SU-DHL-6 (cell line): ENCODE results near the gene WDR44.

ENCODE experiments used
- H2AFZ ChIP-seq: fragments of 200-600 bp; sonication (generic); 2 replicates; pipeline ENCODE4 v1.6.1; 2014; ENCODE audit warnings: low read depth, mild to moderate bottlenecking, moderate library complexity, mixed read lengths, antibody characterized with exemption, low read length; ENCODE audit not compliant: severe bottlenecking
- H3F3A ChIP-seq: fragments of 200-600 bp; shearing (Covaris generic); 2 replicates; pipeline ENCODE4 v1.6.0; 2016; ENCODE audit warnings: antibody characterized with exemption, mild to moderate bottlenecking; ENCODE audit not compliant: insufficient read depth
- H3K27ac ChIP-seq: fragments of 200-600 bp; sonication (generic); 2 replicates; pipeline ENCODE4 v1.5.1; 2016; ENCODE audit warnings: low read depth, mild to moderate bottlenecking, low read length, moderate library complexity, mixed read lengths
- H3K27me3 ChIP-seq: fragments of 200-600 bp; sonication (generic), shearing (Covaris generic); 2 replicates; pipeline ENCODE4 v1.6.0; 2014; ENCODE audit warnings: mild to moderate bottlenecking, low read length
- H3K36me3 ChIP-seq: fragments of 200-600 bp; sonication (generic); 2 replicates; pipeline ENCODE4 v1.6.1; 2014; ENCODE audit warnings: mild to moderate bottlenecking, low read length, mixed read lengths
- H3K4me2 ChIP-seq: fragments of 300-600, 200-600 bp; shearing (Covaris generic), sonication (generic); 2 replicates; pipeline ENCODE4 v1.6.0; 2014; ENCODE audit warnings: low read length, low read depth, mild to moderate bottlenecking; ENCODE audit not compliant: poor library complexity, severe bottlenecking
- H3K4me3 ChIP-seq: fragments of 200-600 bp; sonication (generic); 2 replicates; pipeline ENCODE4 v1.5.1; 2014; ENCODE audit warnings: antibody characterized with exemption, low read length, mild to moderate bottlenecking, mixed read lengths; ENCODE audit not compliant: insufficient read depth, poor library complexity, severe bottlenecking
- H3K79me2 ChIP-seq: fragments of 200-600 bp; sonication (generic); 2 replicates; pipeline ENCODE4 v1.6.1; 2014; ENCODE audit warnings: mild to moderate bottlenecking, low read length, moderate library complexity; ENCODE audit not compliant: insufficient read depth
- H3K9ac ChIP-seq: fragments of 200-600 bp; sonication (generic); 2 replicates; pipeline ENCODE4 v1.7.0; 2014; ENCODE audit warnings: mild to moderate bottlenecking, low read length
- H3K9me2 ChIP-seq: fragments of 200-600 bp; sonication (generic); replicated peaks from 2 replicates; pipeline ENCODE4 v1.6.1; 2014; ENCODE audit warnings: low read length; ENCODE audit not compliant: insufficient read depth
- H3K9me3 ChIP-seq: fragments of 200-600 bp; sonication (generic); 2 replicates; pipeline ENCODE4 v1.6.1; 2014; ENCODE audit warnings: low read length, mixed read lengths; ENCODE audit not compliant: insufficient read depth
- H4K20me1 ChIP-seq: fragments of 200-600 bp; sonication (generic); 2 replicates; pipeline ENCODE4 v1.6.1; 2014; ENCODE audit warnings: low read depth, mild to moderate bottlenecking, antibody characterized with exemption, low read length, moderate library complexity, mixed read lengths
- EZH2phosphoT487 ChIP-seq: fragments of 200-600 bp; sonication (generic), shearing (Covaris generic); conservative IDR thresholded peaks from 2 replicates; pipeline ENCODE4 v1.6.1; 2018; ENCODE audit warnings: mild to moderate bottlenecking, antibody characterized with exemption, low read length, moderate library complexity, mixed read lengths
- TF ChIP-seq, protein P1 (sequence below): fragments of 200-600 bp; sonication (generic); IDR thresholded peaks from one replicate; pipeline ENCODE4 v1.5.1; 2017; ENCODE audit warnings: antibody characterized with exemption, mild to moderate bottlenecking, low read length, moderate library complexity; ENCODE audit not compliant: insufficient read depth, poor library complexity, severe bottlenecking

Gene WDR44

DNA sequence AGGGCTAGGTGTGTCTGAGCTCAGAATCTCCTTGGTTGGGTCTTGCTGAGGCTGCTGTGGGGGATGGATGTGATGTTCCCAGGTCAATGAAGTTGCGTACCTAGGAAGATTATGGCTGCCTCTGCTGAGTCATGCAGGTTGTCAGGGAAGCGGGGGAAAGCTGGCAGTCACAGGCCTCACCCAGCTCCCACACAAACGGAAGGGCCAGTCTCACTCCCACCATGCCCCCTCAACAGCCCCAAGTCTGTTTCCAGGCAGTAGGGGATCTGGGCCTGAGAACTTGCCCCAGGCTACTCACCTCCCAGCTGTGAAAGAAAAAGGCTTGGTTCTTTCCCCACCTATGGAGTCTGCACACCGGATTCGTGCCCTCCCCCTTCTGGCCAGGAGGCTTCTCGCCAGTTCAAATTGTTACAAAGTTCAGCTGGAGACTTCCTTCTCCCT is 72.9 kb downstream of the WDR44 start:
- TF ChIP-seq, protein P1, sequence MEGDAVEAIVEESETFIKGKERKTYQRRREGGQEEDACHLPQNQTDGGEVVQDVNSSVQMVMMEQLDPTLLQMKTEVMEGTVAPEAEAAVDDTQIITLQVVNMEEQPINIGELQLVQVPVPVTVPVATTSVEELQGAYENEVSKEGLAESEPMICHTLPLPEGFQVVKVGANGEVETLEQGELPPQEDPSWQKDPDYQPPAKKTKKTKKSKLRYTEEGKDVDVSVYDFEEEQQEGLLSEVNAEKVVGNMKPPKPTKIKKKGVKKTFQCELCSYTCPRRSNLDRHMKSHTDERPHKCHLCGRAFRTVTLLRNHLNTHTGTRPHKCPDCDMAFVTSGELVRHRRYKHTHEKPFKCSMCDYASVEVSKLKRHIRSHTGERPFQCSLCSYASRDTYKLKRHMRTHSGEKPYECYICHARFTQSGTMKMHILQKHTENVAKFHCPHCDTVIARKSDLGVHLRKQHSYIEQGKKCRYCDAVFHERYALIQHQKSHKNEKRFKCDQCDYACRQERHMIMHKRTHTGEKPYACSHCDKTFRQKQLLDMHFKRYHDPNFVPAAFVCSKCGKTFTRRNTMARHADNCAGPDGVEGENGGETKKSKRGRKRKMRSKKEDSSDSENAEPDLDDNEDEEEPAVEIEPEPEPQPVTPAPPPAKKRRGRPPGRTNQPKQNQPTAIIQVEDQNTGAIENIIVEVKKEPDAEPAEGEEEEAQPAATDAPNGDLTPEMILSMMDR = no peak
- no peak for TF ChIP-seq EZH2phosphoT487
- no peak overlapping the region for H3K9ac ChIP-seq

DNA sequence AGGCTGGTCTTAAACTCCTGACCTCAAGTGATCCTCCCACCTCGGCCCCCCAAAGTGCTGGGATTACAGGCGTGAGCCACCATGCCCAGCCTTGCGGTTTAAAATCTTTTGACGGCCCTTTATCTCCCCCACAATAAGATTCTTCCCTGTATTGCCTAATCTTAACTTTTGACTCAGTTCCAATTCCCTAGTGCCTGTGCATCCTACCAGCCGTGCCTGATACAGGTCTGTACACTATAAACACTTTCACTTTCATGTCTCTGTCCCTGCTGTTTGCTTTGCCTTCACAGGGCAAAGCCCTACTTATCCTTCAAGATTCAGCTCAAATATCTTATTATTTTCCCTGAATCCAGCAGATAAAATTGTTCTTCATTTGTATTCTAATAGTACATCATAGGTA is 74.6 kb downstream of the WDR44 start:
- TF ChIP-seq, protein P1 = no peak
- no peak for TF ChIP-seq EZH2phosphoT487

More for the DNA sequence above, 72.9 kb downstream of the WDR44 start:
- Histone ChIP-seq H4K20me1 (no peaks in the 10 kb centered on the region), H3K79me2 (no peaks in the 10 kb centered on the region), H3K9me3 (no peaks in the 10 kb centered on the region), H3K4me3 (no peak overlapping the region), H3K9me2 (no peaks in the 10 kb centered on the region), H3K27ac (no peak overlapping the region), H3K27me3 (no peaks in the 10 kb centered on the region), H3K36me3 (no peaks in the 10 kb centered on the region), H2AFZ (no peak overlapping the region), H3F3A (no peaks in the 10 kb centered on the region), H3K4me2 (no peak overlapping the region)

DNA sequence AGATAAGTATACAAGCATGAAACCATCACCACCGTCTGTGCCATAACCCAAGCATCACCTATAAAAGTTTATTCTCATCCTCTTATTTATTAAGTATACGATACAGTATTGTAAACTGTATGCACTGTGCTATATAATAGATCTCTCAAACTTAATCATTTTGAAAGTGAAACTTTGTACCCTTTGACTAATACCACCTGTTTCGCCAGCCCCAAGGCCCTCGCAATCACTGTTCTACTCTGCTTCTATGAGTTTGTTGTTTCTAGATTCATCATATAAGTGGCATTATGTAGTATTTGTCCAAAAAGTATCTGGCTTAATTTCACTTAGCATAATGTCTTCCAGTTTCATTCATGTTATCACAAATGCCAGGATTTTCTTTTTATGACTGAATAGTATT is 77.7 kb downstream of the WDR44 start:
- no peaks in the 10 kb centered on the region for H4K20me1 ChIP-seq
- no peaks in the 10 kb centered on the region for H3K79me2 ChIP-seq
- no peaks in the 10 kb centered on the region for H3K36me3 ChIP-seq
- no peaks in the 10 kb centered on the region for H3F3A ChIP-seq
- H3K9ac ChIP-seq = no peak overlapping the region
- H3K27ac ChIP-seq = no peak overlapping the region
- no peaks in the 10 kb centered on the region for H3K27me3 ChIP-seq
- H3K9me3 ChIP-seq = no peaks in the 10 kb centered on the region
- no peak overlapping the region for H3K4me3 ChIP-seq
- no peak overlapping the region for H3K4me2 ChIP-seq
- TF ChIP-seq EZH2phosphoT487 = no peak
- TF ChIP-seq, protein P1 = no peak
- H2AFZ ChIP-seq = no peak overlapping the region
- no peaks in the 10 kb centered on the region for H3K9me2 ChIP-seq

More for the DNA sequence above, 74.6 kb downstream of the WDR44 start:
- Histone ChIP-seq H3K9me2 (no peaks in the 10 kb centered on the region), H3K9me3 (no peaks in the 10 kb centered on the region), H2AFZ (no peak overlapping the region), H3K36me3 (no peaks in the 10 kb centered on the region), H3K4me3 (no peak overlapping the region), H3K4me2 (no peak overlapping the region), H3K27me3 (no peaks in the 10 kb centered on the region), H3K9ac (no peak overlapping the region), H3F3A (no peaks in the 10 kb centered on the region), H4K20me1 (no peaks in the 10 kb centered on the region), H3K27ac (no peak overlapping the region), H3K79me2 (no peaks in the 10 kb centered on the region)
